ENCODE data around the gene ENTREP1.
"Not testable (repeated sequence)": the region's sequence is repeated elsewhere in the genome, so short reads cannot be mapped to it uniquely, and the experiment has no call there.

The ENTREP1 gene

DNA sequence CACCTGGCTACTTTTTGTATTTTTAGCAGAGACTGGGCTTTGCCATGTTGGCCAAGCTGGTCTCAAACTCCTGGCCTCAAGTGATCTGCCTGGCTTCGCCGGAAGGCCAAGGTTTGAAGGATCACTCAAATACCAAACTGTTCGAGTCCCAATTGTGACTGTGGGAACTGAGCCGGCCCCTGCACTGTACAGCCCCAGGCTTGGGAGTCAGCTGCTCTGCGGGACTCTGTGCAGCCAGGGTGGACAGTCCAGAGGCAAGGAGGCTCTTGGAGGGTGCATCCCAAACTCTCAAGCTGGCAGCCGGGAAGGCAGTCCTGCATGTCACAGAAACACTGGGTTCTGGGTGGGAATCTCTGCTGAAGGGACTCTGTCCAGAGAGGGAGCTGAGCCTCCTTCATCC is 109.0 kb downstream of the ENTREP1 start:
- no peaks in the 10 kb centered on the region for H3K9me2 ChIP-seq (ENCODE audit: low read depth, low read length)
- no peaks in the 10 kb centered on the region for H3K79me2 ChIP-seq (ENCODE audit: insufficient read depth, low read length)
- no peaks in the 10 kb centered on the region; the same call in 1 of the 2 replicates for H3K27me3 ChIP-seq (ENCODE audit: insufficient read depth, low read length)
- H3K36me3 ChIP-seq (ENCODE audit: insufficient read depth, low read length), result no peaks in the 10 kb centered on the region
- TF ChIP-seq, protein P1, sequence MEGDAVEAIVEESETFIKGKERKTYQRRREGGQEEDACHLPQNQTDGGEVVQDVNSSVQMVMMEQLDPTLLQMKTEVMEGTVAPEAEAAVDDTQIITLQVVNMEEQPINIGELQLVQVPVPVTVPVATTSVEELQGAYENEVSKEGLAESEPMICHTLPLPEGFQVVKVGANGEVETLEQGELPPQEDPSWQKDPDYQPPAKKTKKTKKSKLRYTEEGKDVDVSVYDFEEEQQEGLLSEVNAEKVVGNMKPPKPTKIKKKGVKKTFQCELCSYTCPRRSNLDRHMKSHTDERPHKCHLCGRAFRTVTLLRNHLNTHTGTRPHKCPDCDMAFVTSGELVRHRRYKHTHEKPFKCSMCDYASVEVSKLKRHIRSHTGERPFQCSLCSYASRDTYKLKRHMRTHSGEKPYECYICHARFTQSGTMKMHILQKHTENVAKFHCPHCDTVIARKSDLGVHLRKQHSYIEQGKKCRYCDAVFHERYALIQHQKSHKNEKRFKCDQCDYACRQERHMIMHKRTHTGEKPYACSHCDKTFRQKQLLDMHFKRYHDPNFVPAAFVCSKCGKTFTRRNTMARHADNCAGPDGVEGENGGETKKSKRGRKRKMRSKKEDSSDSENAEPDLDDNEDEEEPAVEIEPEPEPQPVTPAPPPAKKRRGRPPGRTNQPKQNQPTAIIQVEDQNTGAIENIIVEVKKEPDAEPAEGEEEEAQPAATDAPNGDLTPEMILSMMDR (IDR thresholded peaks at IDR 0.05; ENCODE audit: low read length), result no peak
- TF ChIP-seq EZH2 (IDR thresholded peaks at IDR 0.05; ENCODE audit: borderline replicate concordance, low read length), result no peak
- no peaks in the 10 kb centered on the region for H3K4me1 ChIP-seq (ENCODE audit: insufficient read depth, low read length, severe bottlenecking)
- no peaks in the 10 kb centered on the region for H4K20me1 ChIP-seq (ENCODE audit: insufficient read depth, low read length)
- H3K9ac ChIP-seq (ENCODE audit: low read length), result no peak overlapping the region
- H3K9me3 ChIP-seq (ENCODE audit: low read length), result no peaks in the 10 kb centered on the region
- no peak overlapping the region for H2AFZ ChIP-seq (ENCODE audit: low read length)
- no peak overlapping the region for H3K4me2 ChIP-seq (ENCODE audit: low read length)
- H3F3A ChIP-seq (ENCODE audit: insufficient read depth, low read length), result no peaks in the 10 kb centered on the region
- no peak overlapping the region for H3K4me3 ChIP-seq (ENCODE audit: low read depth, low read length, poor library complexity, severe bottlenecking)
- no peak overlapping the region for H3K27ac ChIP-seq (ENCODE audit: low read depth, low read length, poor library complexity, severe bottlenecking)

DNA sequence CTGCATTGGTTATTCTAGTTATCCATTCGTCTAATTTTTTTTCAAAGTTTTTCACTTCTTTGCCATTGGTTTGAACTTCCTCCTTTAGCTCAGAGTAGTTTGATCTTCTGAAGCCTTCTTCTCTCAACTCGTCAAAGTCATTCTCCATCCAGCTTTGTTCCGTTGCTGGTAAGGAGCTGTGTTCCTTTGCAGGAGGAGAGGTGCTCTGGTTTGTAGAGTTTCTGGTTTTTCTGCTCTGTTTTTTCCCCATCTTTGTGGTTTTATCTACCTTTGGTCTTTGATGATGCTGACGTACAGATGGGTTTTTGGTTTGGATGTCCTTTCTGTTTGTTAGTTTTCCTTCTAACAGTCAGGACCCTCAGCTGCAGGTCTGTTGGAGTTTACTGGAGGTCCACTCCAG is 114.6 kb downstream of the ENTREP1 start:
- not testable (repeated sequence) for H3K9ac ChIP-seq (ENCODE audit: low read length); H4K20me1 ChIP-seq (ENCODE audit: insufficient read depth, low read length); H3K36me3 ChIP-seq (ENCODE audit: insufficient read depth, low read length); H2AFZ ChIP-seq (ENCODE audit: low read length); H3F3A ChIP-seq (ENCODE audit: insufficient read depth, low read length); H3K4me3 ChIP-seq (ENCODE audit: low read depth, low read length, poor library complexity, severe bottlenecking); H3K9me3 ChIP-seq (ENCODE audit: low read length); H3K27me3 ChIP-seq (ENCODE audit: insufficient read depth, low read length); H3K27ac ChIP-seq (ENCODE audit: low read depth, low read length, poor library complexity, severe bottlenecking); H3K4me1 ChIP-seq (ENCODE audit: insufficient read depth, low read length, severe bottlenecking); H3K9me2 ChIP-seq (ENCODE audit: low read depth, low read length); H3K79me2 ChIP-seq (ENCODE audit: insufficient read depth, low read length); H3K4me2 ChIP-seq (ENCODE audit: low read length)

DNA sequence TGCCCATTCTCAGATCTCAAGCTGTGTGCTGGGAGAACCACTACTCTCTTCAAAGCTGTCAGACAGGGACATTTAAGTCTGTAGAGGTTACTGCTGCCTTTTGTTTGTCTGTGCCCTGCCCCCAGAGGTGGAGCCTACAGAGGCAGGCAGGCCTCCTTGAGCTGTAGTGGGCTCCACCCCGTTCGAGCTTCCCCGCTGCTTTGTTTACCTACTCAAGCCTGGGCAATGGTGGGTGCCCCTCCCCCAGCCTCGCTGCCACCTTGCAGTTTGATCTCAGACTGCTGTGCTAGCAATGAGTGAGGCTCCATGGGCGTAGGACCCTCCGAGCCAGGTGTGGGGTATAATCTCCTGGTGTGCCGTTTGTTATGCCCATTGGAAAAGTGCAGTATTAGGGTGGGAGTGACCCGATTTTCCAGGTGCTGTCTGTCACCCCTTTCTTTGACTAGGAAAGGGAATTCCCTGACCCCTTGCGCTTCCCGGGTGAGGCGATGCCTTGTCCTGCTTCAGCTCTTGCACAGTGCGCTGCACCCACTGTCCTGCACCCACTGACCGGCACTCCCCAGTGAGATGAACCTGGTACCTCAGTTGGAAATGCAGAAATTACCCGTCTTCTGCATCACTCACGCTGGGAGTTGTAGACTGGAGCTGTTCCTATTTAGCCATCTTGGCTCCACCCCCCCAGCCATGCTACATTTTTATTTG is 115.4 kb downstream of the ENTREP1 start:
- not testable (repeated sequence) for H3K4me2 ChIP-seq (ENCODE audit: low read length); H3K9ac ChIP-seq (ENCODE audit: low read length); H3K27ac ChIP-seq (ENCODE audit: low read depth, low read length, poor library complexity, severe bottlenecking); H3K9me2 ChIP-seq (ENCODE audit: low read depth, low read length); H3K36me3 ChIP-seq (ENCODE audit: insufficient read depth, low read length); H3K4me1 ChIP-seq (ENCODE audit: insufficient read depth, low read length, severe bottlenecking); H3F3A ChIP-seq (ENCODE audit: insufficient read depth, low read length); H4K20me1 ChIP-seq (ENCODE audit: insufficient read depth, low read length); H3K9me3 ChIP-seq (ENCODE audit: low read length); H3K4me3 ChIP-seq (ENCODE audit: low read depth, low read length, poor library complexity, severe bottlenecking); H2AFZ ChIP-seq (ENCODE audit: low read length); H3K79me2 ChIP-seq (ENCODE audit: insufficient read depth, low read length); H3K27me3 ChIP-seq (ENCODE audit: insufficient read depth, low read length)
